ENCODE data around the gene PHF19.

- TF ChIP-seq CTCF (IDR thresholded peaks at IDR 0.05) (no peak), POLR2A (IDR thresholded peaks at IDR 0.05) (no peak), EP300 (IDR thresholded peaks at IDR 0.05) (no peak), POLR2AphosphoS5 (IDR thresholded peaks at IDR 0.05) (no peak)
These were observed 61.9 kb downstream of the PHF19 start for GRCh38 chr9:120815075-120815474.
